Hepatocyte (in vitro differentiated cells): Measurements from ENCODE around the gene TTBK2. TPM values are rescaled to one million over a fixed set of nuclear protein-coding genes. Genes with fewer than 3 reads are reported as not detected.

ENCODE experiments used
- DNase-seq: peaks from one replicate; pipeline ENCODE4 v3.0.0-alpha.2; 2016; ENCODE audit warnings: low spot score
- H2AFZ ChIP-seq: fragments of 200-600 bp; sonication (generic); 2 replicates; pipeline ENCODE4 v1.6.0; 2016; ENCODE audit warnings: antibody characterized with exemption, mild to moderate bottlenecking
- H3K27ac ChIP-seq: fragments of 200-600 bp; sonication (generic); 2 replicates; pipeline ENCODE4 v1.5.1; 2016; ENCODE audit warnings: mild to moderate bottlenecking
- H3K27me3 ChIP-seq: fragments of 200-600 bp; sonication (generic); 2 replicates; pipeline ENCODE4 v1.6.1; 2016
- H3K36me3 ChIP-seq: fragments of 200-600 bp; sonication (generic); replicated peaks from 2 replicates; pipeline ENCODE4 v1.5.1; 2016; ENCODE audit warnings: low read depth; ENCODE audit not compliant: insufficient read depth
- H3K4me1 ChIP-seq: fragments of 200-600 bp; sonication (generic); 2 replicates; pipeline ENCODE4 v1.5.1; 2016; ENCODE audit warnings: mild to moderate bottlenecking, moderate library complexity; ENCODE audit not compliant: insufficient read depth
- H3K4me2 ChIP-seq: fragments of 200-600 bp; sonication (generic); 2 replicates; pipeline ENCODE4 v1.6.0; 2016
- H3K4me3 ChIP-seq: fragments of 200-600 bp; sonication (generic); 2 replicates; pipeline ENCODE4 v1.5.1; 2016; ENCODE audit warnings: mild to moderate bottlenecking
- H3K79me2 ChIP-seq: fragments of 200-600 bp; sonication (generic); 2 replicates; pipeline ENCODE4 v1.6.0; 2017; ENCODE audit warnings: mild to moderate bottlenecking
- H3K9me2 ChIP-seq: fragments of 200-600 bp; sonication (generic); replicated peaks from 2 replicates; pipeline ENCODE4 v1.6.0; 2017; ENCODE audit warnings: mild to moderate bottlenecking; ENCODE audit not compliant: insufficient read depth
- H3K9me3 ChIP-seq: fragments of 200-600 bp; sonication (generic); 2 replicates; pipeline ENCODE4 v1.5.1; 2016; ENCODE audit warnings: low read depth, mild to moderate bottlenecking
- H4K20me1 ChIP-seq: fragments of 200-600 bp; sonication (generic); 2 replicates; pipeline ENCODE4 v1.6.0; 2016; ENCODE audit warnings: mild to moderate bottlenecking; ENCODE audit not compliant: insufficient read depth, poor library complexity, severe bottlenecking
- CTCF ChIP-seq: fragments of 200-600 bp; sonication (generic); IDR thresholded peaks from 2 replicates; pipeline ENCODE4 v1.5.1; 2016; ENCODE audit warnings: antibody characterized with exemption, mild to moderate bottlenecking; ENCODE audit not compliant: poor library complexity
- EZH2 ChIP-seq: fragments of 200-600 bp; sonication (generic); IDR thresholded peaks from 2 replicates; pipeline ENCODE4 v1.6.1; 2016; ENCODE audit warnings: antibody characterized with exemption, mild to moderate bottlenecking, borderline replicate concordance
- EZH2phosphoT487 ChIP-seq: fragments of 200-600 bp; sonication (generic); IDR thresholded peaks from one replicate; pipeline ENCODE4 v1.6.1; 2018; ENCODE audit warnings: antibody characterized with exemption, mild to moderate bottlenecking, low read depth, moderate library complexity; ENCODE audit not compliant: unreplicated experiment, severe bottlenecking
- WGBS: methylation state at CpG from one replicate; pipeline ENCODE4 v1.1.6; 2016; ENCODE audit warnings: low lambda C conversion rate; ENCODE audit errors: missing lambda C conversion rate; 5-methylcytosine and 5-hydroxymethylcytosine counted together
- polyA plus RNA-seq: library from polyadenylated mRNA; unstranded; fragments of >200 nt; fragmentation: Nextera tagmentation; extraction: Ambion mirVana; gene quantifications from 2 replicates; pipeline ENCODE4 v1.2.1, GENCODE V29; 2016
- total RNA-seq: library from RNA; depleted of rRNA; stranded (reverse); fragments of >200 nt; gene quantifications from 2 replicates; pipeline ENCODE4 v1.2.3, GENCODE V29; 2014

Gene TTBK2
- total RNA-seq (7.7 and 8.5 TPM in 2 replicates), polyA plus RNA-seq (3.5 and 3.8 TPM in 2 replicates)

GRCh38 chr15:42920519-42921341 lies at the start of gene TTBK2:
TTBK2 (minus strand) TSS chr15:42920778; CDS start chr15:42878617, 42,161 bp downstream.
- 1% methylated on average over 46 of the region's 72 CpGs for WGBS
- Histone ChIP-seq H3K4me2 (peak within 1 kb of the TSS; percentile 80), H3K9me3 (no peaks in the 10 kb centered on the region), H3K27ac (peak within 1 kb of the TSS; percentile 71), H3K79me2 (peaks cover 34% of the 10 kb centered on the region), H4K20me1 (peaks cover 4% of the 10 kb centered on the region), H3K4me1 (peaks cover 11% of the 10 kb centered on the region), H3K27me3 (no peaks in the 10 kb centered on the region), H3K9me2 (no peaks in the 10 kb centered on the region), H2AFZ (peak within 1 kb of the TSS; percentile 95), H3K4me3 (peak within 1 kb of the TSS; percentile 80), H3K36me3 (no peaks in the 10 kb centered on the region)
- DNase-seq = peak; percentile 99
- TF ChIP-seq EZH2phosphoT487 (no peak), CTCF (no peak), EZH2 (no peak)

GRCh38 chr15:42964476-42964875 lies 43.9 kb upstream of the TTBK2 start:
- Histone ChIP-seq H3K9me3 (no peaks in the 10 kb centered on the region), H3K79me2 (no peaks in the 10 kb centered on the region), H3K9me2 (no peaks in the 10 kb centered on the region), H3K27me3 (no peaks in the 10 kb centered on the region), H3K4me2 (no peak overlapping the region), H2AFZ (no peak overlapping the region), H3K27ac (no peak overlapping the region), H4K20me1 (no peaks in the 10 kb centered on the region), H3K4me1 (no peaks in the 10 kb centered on the region), H3K4me3 (no peak overlapping the region), H3K36me3 (peaks cover 5% of the 10 kb centered on the region)
- 99% methylated on average over 5 of the region's 5 CpGs for WGBS
- no peak for DNase-seq
- no peak for TF ChIP-seq EZH2phosphoT487
- TF ChIP-seq EZH2 = no peak
- TF ChIP-seq CTCF = no peak

GRCh38 chr15:42955518-42955917 lies 34.9 kb upstream of the TTBK2 start:
- Histone ChIP-seq H3K9me3 (no peaks in the 10 kb centered on the region), H3K36me3 (peaks cover 14% of the 10 kb centered on the region), H3K27ac (no peak overlapping the region), H3K4me2 (no peak overlapping the region), H3K4me3 (no peak overlapping the region), H3K79me2 (no peaks in the 10 kb centered on the region), H2AFZ (no peak overlapping the region), H3K4me1 (no peaks in the 10 kb centered on the region), H3K27me3 (no peaks in the 10 kb centered on the region), H3K9me2 (no peaks in the 10 kb centered on the region), H4K20me1 (no peaks in the 10 kb centered on the region)
- TF ChIP-seq CTCF (no peak), EZH2 (no peak), EZH2phosphoT487 (no peak)
- no peak for DNase-seq
